Measurements from ENCODE around the gene SAE1. TPM values are rescaled to one million over a fixed set of nuclear protein-coding genes. Genes with fewer than 3 reads are reported as not detected.

Gene SAE1
- polyA plus RNA-seq, 1 experiment: 138 TPM

DNA sequence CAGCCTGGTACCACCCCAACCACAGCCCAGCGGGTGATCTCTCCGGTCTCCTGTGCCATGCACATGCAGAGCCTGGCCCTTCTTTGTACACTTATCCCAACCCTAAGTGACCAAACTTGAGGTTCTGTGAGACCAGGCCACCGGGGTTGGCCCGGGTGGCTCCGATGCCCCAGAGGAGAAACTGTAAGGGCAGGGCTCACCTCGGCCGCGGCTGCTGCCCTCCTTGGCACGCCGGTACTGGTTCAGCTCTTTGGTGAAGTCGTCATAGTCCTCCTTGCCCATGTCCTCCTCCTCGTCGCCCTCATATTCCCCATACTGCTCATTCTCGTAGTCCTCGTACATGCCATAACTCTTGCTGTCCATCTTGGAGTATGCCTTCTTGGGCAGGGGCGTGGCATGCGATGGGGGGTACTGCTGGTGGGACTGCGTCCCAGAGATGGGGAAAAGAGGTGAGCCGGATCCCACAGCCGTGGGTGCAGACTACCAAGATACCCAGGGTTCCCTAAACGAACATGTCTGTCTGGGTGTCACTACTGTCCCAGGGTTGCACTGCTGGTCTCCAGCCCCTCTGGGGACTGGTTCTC lies 40.8 kb upstream of the SAE1 start:
- H3K36me3 ChIP-seq (ENCODE audit: control insufficient read depth, insufficient read depth, low read length): peaks cover 29% of the 10 kb centered on the region
- ChIA-PET CTCF (no interaction called here), POLR2A (no interaction called here)
- TF ChIP-seq, protein P1, sequence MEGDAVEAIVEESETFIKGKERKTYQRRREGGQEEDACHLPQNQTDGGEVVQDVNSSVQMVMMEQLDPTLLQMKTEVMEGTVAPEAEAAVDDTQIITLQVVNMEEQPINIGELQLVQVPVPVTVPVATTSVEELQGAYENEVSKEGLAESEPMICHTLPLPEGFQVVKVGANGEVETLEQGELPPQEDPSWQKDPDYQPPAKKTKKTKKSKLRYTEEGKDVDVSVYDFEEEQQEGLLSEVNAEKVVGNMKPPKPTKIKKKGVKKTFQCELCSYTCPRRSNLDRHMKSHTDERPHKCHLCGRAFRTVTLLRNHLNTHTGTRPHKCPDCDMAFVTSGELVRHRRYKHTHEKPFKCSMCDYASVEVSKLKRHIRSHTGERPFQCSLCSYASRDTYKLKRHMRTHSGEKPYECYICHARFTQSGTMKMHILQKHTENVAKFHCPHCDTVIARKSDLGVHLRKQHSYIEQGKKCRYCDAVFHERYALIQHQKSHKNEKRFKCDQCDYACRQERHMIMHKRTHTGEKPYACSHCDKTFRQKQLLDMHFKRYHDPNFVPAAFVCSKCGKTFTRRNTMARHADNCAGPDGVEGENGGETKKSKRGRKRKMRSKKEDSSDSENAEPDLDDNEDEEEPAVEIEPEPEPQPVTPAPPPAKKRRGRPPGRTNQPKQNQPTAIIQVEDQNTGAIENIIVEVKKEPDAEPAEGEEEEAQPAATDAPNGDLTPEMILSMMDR (IDR thresholded peaks at IDR 0.05; ENCODE audit: insufficient read depth, low read depth, low read length): no peak
- no peak for DNase-seq (ENCODE audit: low read depth)
- no peak overlapping the region for H3K4me3 ChIP-seq (ENCODE audit: low read depth, low read length)
- no peaks in the 10 kb centered on the region for H3K27me3 ChIP-seq (ENCODE audit: control insufficient read depth, insufficient read depth, low read length)

DNA sequence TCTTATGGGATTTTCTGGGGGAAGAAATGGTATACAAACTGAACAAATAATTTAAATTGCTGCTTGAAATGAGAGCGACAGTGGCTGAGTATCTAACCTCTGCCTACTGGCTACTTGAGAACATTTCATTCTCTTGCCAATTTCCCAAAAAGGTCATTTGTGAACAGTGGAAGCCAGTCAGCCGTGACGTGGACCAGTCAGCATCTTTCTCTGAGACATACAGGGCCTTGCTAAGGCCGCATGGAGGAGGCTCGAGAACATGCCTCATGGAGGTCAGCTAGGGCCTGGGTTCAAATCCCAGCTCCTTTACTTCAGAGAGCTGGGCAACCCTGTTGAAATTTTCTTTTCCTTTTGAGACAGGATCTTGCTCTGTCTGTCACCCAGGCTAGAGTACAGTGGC lies 37.4 kb upstream of the SAE1 start:
- Histone ChIP-seq H3K27me3 (ENCODE audit: control insufficient read depth, insufficient read depth, low read length) (no peaks in the 10 kb centered on the region), H3K36me3 (ENCODE audit: control insufficient read depth, insufficient read depth, low read length) (peaks cover 19% of the 10 kb centered on the region), H3K4me3 (ENCODE audit: low read depth, low read length) (no peak overlapping the region)
- DNase-seq (ENCODE audit: low read depth): no peak
- CTCF ChIA-PET: interaction anchor here (0.6 kb wide), 1 partner anchor 45 kb away, joined by 3 read pairs; no protein-coding TSS in a partner anchor
- TF ChIP-seq, protein P1 (IDR thresholded peaks at IDR 0.05; ENCODE audit: insufficient read depth, low read depth, low read length): no peak
- POLR2A ChIA-PET: no interaction called here

DNA sequence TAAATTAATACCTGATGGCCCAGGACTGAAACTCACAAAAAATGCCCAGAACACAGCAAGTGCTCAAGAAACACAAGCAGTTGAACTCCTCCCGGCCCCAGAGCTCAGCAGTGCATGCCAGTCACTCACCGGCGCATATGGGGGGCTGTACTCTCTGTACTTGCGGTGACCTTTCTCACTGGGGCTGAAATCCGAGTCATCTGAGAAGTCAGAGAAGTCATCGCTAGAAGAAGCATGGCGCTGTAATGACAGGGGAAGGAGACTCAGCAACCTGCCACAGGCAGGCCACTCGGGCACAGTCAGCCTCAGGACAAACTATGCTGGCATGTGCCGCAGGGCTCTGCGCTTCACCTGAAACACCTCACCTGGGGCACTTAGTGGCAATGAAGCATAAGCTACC lies 36.8 kb upstream of the SAE1 start:
- H3K27me3 ChIP-seq (ENCODE audit: control insufficient read depth, insufficient read depth, low read length): no peaks in the 10 kb centered on the region
- ChIA-PET CTCF (no interaction called here), POLR2A (no interaction called here)
- no peak overlapping the region for H3K4me3 ChIP-seq (ENCODE audit: low read depth, low read length)
- TF ChIP-seq, protein P1 (IDR thresholded peaks at IDR 0.05; ENCODE audit: insufficient read depth, low read depth, low read length): no peak
- DNase-seq (ENCODE audit: low read depth): no peak
- peaks cover 16% of the 10 kb centered on the region for H3K36me3 ChIP-seq (ENCODE audit: control insufficient read depth, insufficient read depth, low read length)

DNA sequence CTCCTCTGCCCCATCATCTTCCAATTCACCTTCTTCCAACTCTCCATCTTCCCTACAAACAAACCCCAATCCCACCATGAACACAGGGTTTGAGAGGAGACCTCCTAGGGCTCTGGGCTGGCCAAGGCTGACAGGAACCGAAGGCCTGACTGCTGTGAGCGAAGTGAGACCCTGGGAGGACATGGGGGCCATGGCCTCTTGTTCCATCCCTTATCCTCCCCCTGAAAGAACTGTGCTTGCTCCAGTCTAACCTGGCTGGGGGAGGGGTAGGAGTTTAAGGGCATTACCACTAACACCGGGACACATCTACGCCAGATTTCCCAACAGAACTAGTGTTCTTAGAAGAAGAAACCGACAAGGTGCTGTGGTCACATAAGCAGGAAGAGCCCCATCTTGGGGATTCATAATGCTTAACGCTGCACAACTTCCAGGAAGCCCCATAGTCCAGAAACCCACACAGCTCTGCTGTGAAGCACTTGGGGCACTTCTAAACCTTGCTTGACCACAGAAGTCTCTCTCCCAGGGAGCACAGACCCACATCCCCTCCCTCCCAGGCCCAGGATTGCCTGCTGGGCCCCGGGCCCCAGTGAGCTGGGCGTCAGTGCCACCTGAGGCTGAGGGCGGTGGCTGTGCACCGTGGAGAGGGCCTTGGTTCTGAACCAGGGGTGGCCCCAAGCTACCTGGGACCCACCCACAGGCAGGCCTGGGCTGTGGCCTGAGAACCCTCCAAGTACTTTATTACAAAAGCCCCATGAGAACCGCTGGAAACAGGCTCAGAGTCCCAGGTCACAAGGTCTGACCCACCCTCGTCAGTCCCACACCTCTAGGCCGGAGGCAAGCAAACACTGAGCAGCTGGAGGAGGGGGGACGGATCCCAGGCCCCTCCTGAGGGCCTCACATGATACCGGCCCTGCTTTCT lies 35.8 kb upstream of the SAE1 start:
- POLR2A ChIA-PET: interaction anchor here (0.7 kb wide), 1 partner anchor 19 kb away, joined by 4 read pairs; the partner anchor contains the start of gene ZC3H4
- TF ChIP-seq, protein P1 (IDR thresholded peaks at IDR 0.05; ENCODE audit: insufficient read depth, low read depth, low read length): no peak
- H3K27me3 ChIP-seq (ENCODE audit: control insufficient read depth, insufficient read depth, low read length): no peaks in the 10 kb centered on the region
- CTCF ChIA-PET: interaction anchor here (0.9 kb wide), 1 partner anchor 20 kb away, joined by 3 read pairs; no protein-coding TSS in a partner anchor
- H3K36me3 ChIP-seq (ENCODE audit: control insufficient read depth, insufficient read depth, low read length): peaks cover 11% of the 10 kb centered on the region
- no peak for DNase-seq (ENCODE audit: low read depth)
- no peak overlapping the region for H3K4me3 ChIP-seq (ENCODE audit: low read depth, low read length)

DNA sequence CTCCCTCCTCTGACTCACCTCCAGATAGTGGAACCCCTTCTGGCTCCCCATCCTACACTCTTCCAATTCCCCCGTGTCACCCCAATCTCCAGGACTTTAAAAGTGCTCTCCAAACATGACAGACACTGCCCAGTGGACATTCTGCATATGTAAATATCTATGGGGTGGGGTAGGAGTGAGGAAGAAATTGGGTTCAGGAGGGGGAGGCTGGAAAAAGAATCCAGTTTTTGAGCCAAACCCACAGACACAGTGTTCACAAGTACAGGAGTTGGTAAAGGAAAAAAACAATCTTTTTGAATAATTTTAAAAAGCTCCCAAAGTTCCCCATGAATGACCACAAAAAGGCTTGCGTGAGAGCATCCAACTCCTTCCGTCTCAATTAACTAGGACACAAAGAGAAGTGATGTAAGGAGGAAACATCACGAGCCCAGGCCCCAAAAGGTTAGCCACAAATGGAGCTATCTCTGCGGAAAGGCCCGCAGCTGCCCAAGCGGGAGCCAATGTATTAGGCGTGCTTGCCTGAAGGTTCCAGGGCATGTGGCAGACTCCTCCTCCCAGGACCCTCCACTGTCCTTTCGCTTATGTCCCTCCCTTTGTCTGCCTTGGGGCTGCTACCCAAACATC lies 35.0 kb upstream of the SAE1 start:
- DNase-seq (ENCODE audit: low read depth): no peak
- CTCF ChIA-PET: interaction anchor here (0.9 to 1.4 kb wide), 2 partner anchors 17 to 20 kb away, joined by 3 to 6 read pairs; no protein-coding TSS in a partner anchor
- POLR2A ChIA-PET: no interaction called here
- no peak overlapping the region for H3K4me3 ChIP-seq (ENCODE audit: low read depth, low read length)
- TF ChIP-seq, protein P1 (IDR thresholded peaks at IDR 0.05; ENCODE audit: insufficient read depth, low read depth, low read length): no peak
- peaks cover 7% of the 10 kb centered on the region for H3K36me3 ChIP-seq (ENCODE audit: control insufficient read depth, insufficient read depth, low read length)
- H3K27me3 ChIP-seq (ENCODE audit: control insufficient read depth, insufficient read depth, low read length): no peaks in the 10 kb centered on the region

All from BJ (cell line).